Measurements from ENCODE around the gene GZMB.

DNA sequence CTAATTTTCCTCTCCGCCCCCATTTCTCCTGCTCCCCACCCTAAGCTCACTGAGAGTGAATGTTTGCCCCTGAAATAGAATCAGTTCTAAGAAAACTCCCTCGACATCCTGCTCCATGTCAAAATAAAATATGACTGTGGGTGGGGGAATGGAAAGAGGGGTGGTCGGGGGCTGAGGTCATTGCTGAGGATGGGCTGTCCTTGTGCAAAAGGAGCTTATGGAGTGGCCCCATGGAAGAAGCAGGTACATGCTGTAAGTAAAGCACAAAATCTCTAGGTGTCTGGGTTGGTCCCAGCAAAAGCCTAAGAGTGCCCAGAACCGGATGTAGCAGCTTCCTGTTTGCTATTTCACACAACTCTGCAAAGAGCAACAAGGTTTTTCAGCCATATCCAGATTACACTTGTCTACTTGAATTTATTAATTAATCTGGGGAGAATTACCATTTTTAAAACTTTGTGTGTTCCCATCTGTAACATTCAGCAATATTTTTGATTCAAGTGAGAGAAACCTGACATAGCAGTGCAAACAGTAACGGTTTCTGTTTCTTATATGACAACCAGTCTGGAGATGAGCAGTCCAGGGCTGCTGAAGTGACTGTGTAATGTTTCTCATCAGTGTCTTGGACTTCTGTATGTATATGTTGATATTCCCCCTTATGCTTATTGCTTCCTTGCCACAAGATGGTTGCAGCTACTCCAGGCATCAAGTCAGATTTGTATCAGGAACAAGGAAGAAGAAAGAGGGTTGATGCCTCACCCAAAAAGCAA lies 40.4 kb upstream of the GZMB start:
- TF ChIP-seq CTCF (IDR thresholded peaks at IDR 0.05; ENCODE audit: extremely low read depth in 1 of 2, insufficient read depth in 1 of 2, low read depth in 1 of 2, low read length in 2 of 2) (no peak), EZH2 (IDR thresholded peaks at IDR 0.05; ENCODE audit: borderline replicate concordance, low read depth, low read length, severe bottlenecking) (no peak), POLR2A (IDR thresholded peaks at IDR 0.05; ENCODE audit: low read depth, low read length) (no peak)
